HG03354 (cell line): ENCODE data around the gene CRHR2.

Experiments used
- ATAC-seq: cut with Tn5 transposase; IDR thresholded peaks from one replicate; pipeline ENCODE4 v1.9.1; 2021; ENCODE audit warnings: mild to moderate bottlenecking; ENCODE audit not compliant: unreplicated experiment, poor library complexity, severe bottlenecking

The CRHR2 gene

DNA sequence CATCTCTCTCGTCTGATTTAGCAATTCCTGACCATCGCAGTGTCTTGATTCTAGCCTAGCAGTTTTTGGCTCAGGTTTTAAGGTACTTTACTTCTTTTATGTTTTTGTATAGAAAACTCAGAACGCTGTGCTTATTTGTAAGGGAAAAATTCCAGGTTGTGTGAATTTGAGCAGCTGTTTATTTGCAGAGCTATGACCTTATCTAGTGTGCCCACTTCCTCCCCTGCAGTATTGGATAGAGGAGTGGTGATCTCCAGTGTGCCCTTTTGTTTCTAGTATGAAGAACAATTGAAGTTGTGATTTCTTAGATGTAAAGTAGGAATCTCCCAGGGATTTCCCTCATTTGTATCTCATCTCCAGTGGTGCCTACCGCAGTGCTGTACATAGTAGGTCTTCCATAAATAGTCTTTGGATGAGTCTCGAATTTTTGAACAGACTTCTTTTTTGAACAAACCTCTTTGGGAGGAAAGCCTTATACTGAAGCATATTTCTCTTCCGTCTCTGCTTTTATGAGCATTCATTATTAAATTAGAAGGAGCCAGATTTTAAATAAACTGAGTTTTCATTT, 47.5 kb downstream of the CRHR2 start:
- ATAC-seq: no peak

DNA sequence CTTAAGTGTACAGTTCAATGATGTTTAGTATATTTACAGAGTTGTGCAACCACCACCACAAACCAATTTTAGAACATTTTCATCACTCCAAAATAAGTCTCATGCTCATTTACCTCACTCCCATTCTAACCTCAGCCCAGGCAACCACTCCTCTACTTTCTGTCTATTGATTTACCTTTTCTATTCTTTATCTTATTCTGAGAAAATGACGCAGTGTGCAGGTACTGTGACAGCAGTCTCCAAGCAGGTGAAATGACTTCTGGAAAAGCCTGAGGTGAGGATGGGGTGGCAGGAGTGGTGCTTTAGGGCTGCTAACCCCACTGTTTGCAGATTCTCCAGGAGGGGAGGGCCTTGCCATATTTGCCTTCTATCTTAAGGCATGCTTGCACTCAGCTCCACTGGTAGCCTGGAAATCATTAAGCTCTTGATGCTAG, 48.0 kb downstream of the CRHR2 start:
- ATAC-seq: no peak

DNA sequence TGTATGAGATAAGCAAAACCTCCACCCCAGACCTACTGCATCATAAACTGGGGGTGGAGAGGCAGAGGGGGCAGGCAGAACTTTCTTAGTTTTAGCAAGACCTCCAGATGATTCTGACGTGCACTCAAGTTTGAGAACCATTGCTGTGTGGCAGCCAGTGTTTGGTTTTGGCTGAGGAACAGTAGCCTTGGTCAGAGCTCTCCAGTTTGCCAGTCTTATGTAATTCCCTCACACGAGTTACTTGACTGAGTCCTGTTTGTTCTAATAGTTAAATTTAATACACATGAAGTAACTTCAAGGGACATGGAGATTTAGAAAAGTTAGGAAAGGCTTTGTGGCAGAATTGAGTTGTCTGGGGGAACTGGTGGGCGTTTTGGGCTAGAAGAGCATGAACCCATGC, 49.0 kb downstream of the CRHR2 start:
- ATAC-seq: no peak

DNA sequence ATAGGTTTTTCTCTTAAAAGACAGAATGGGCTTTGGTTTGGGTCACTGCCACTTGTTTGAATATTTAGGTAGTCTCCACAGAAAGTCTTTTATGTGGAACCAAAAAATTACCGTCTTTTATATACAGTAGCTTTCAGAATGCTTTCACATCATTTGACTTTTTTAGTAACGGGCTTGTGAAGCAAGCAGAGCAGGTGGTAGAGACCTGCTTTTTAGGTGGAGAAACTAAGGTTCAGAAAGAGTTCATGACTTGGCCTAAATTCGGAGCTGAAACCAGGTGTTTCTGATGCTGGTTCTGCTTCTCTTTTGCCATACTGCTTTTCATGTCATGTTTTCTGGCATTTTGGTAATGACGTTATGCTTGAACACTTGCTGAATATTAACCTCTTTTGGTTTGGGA, 51.3 kb downstream of the CRHR2 start:
- peak; percentile 53 for ATAC-seq

DNA sequence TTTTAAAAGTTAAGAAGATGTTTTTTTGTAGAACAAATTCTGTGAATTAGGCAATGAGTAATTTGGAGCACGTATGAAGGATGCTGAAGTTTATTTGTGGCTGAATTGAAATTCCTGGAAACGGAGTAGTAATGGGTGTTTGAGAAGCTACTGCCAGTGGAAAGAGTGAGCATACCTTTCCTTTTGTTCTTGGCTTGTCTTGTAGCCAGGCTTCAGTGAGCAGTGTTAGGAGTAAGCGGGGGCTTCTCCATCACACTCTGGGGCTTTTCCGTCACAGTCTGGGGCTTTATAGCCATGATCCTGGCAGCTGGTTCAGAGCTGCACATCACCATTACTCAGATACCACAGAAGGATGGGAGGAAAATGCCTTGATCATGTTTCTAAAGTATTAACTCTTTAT, 55.2 kb downstream of the CRHR2 start:
- ATAC-seq: no peak

DNA sequence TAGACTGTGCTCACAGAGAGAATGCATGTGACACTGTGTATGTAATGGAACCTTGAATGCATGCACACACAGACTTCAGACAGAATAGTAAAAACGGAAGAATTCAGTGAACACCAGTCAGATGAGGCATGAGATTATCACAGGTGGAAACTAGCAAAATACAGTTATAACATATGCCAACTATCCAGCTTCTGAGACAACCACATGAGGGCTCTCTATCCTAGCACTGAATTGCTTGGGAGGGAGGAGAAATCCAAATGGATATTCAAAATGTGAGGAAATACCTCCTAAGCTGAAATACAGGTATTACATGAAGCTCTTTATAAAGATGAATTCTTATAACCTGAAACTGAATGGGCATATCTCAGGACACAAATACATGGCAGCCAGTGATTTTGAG, 57.0 kb downstream of the CRHR2 start:
- no peak for ATAC-seq

DNA sequence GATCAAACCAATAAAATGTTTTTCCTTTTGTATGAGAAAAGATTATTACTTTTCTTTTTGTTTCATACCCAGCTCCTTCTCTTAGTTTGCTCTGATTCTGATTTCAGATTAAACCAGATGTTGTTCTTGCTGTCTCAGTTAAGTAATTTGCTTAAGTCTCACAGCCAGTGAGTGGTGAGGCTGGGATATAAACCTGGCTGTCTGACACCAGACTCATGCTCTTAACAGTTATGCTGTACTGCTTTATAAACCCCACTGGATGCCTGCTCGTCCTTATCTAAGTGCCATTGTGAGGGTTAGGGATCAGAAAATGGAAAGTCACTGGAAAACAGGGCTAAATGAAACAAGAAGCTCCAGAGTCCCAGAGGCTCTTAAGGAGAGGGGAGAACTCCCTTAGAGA, 63.3 kb downstream of the CRHR2 start:
- no peak for ATAC-seq

DNA sequence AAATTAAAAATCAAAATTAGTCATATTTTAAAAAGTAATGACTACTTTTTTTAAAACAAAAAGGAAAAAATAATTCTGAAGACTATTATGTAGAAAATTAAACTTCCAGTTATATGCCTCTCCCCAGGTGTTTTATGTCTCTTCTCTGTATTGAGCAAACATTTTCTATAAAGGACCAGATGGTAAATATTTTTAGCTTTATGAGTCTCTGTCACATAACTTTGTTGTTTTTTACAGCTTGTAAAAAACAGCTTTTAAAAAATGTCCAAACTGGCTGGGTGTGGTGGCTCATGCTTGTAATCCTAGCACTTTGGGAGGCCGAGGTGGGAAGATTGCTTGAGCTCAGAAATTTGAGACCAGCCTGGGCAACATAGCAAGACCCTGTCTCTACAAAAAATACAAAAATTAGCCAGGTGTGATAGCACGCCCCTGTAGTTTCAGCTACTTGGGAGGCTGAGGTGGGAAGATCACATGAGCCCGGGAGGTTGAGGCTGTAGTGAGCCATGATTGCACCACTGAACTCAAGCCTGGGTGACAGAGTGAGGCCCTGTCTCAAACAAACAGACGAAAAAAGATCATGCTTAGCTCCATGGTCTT, 64.1 kb downstream of the CRHR2 start:
- no peak for ATAC-seq

DNA sequence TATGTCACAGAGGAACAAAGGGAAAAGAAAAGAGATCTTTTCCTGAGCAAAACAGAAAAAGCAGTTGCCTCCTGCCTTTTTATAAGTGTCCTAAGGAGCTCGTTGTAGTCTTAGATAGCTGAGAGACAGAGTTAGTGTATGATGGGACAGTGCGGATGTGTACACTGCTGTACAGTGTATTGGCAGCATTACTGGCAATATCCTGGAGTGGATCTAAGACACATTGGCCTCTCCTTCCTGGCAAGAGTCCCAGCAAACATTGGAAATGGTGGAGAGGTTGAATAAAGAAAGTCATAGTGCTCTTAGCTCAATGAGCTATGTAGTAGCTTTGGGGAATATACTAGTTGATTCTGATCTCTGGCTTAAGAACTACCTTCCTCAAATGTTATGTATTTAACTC, 64.9 kb downstream of the CRHR2 start:
- ATAC-seq: no peak

DNA sequence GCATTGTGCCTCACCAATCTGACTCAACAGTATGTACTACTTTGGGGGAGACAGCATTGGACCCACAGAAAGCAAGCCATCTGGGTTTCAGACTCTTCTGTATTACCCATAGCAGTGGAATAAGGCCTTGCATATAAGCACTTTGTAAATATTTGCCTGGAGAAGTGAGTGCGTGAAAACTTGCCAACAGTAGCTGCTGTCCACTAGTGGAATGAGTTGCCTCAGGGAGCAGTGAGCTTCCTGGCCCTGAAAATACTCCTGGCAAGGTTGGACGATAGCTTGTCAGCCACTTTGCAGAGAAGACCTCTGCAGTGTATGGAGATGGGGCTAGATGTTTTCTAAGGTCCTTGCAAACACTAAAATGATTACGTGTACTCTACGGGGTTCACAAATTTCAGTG, 65.9 kb downstream of the CRHR2 start:
- ATAC-seq: no peak

DNA sequence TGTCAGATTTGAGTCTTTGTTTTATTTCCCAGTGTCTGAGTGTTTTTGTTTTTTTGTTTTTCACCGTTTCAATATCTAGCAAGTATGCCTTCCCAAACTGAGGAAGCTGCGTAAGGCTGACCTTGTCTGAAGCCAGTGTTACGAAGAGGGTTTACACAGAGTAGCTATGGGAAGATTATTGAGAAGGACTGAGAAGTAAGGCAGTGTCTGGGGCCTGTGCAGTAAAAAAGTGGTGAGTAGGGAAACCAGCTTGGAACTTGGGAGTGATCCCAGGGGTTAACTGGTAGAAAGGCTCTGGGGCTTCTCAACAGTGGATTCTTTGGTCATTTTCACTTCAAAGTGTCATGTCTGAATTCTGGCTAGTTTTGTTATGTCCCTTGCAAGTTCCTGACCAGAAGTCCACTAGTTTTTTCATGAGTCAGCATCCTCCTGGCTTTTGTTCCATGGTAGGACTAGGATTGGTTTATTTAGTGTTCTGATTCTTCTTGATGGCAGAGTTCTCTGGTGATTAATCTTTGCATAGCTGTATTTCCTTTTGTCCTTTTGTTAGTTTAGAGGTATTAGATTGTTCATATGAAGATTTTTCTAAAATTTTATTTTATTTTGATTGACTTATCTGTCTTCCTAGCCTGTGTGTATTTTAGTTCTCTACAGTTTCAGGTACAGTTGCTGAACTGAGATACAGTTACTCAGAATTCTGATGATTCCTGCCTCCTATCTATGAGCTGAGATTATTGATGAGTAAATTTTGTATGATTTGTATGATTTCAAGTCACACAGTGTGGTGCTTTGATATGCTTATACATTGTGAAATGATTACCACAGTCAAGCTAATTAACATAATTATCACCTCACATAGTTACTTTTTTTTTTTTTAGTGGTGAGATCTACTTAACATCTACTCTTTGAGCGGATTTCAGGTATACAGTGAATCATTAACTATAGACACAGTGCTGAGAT, 68.6 kb downstream of the CRHR2 start:
- ATAC-seq: no peak

DNA sequence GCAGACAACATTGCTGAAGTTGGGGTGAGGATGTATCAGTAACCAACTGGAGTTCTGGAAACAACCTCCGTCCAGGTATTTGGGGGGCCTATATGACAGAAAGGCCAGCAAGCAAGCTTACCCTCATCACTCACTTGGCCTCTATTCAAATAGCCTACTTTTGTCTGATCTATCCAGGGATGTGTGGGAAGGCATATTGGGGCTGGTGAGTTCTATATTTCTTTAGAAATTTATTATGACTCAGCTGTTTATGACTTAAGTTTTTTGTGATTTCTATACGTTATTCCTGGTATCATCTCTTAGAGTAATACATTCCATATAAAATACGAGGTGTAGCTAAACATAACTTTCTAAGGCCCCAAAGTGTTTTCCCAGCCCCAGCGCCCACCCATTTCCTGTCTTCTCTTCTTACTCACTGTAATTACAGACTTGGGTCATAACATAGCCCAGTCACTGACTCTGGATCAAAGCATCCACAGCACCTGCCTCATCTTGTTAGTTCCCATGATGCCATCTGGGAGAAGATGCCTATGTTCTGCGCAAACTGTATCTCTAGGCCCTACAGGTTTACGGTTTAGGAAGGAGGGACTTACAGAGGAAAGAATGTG, 69.5 kb downstream of the CRHR2 start:
- ATAC-seq: no peak

DNA sequence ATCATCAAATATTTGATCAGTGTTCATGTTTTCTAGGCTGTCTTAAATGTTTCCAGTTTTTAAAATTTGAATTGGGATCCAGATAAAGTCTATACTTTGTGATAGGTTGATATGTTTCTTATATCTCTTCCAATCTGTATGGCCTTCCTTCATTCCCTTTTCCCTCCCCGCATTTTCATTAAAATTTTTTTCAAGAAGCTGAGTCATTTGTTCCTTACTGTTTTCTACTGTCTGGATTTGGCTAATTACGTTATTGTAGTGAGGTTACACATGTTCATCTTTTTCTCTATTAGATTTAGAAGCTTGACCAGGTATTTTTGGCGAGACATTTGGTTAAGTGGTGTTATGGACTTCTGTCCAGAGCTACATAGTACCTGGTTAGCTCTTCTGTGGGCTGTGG, 76.4 kb downstream of the CRHR2 start:
- ATAC-seq: no peak

DNA sequence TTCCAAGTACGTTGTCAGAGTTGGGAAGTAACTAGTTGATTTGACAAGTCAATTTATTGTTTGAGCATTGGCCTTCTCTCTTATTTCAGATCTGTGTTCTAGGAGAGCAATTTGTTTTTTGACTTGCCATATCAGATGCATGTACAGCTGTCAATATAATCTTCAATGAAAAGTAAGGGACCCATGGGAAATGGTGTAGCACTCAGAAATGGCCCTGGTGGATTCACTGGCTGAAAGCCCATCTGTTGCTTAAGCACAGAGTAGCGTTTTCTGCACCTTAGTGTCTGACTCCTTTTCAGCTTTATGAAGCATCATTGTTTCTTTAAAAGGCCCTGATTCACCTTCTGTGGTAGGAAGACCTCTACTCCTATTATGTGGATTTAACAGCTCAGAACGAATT, 77.4 kb downstream of the CRHR2 start:
- no peak for ATAC-seq
